Measurements from ENCODE around the gene SCUBE1.

The SCUBE1 gene

DNA sequence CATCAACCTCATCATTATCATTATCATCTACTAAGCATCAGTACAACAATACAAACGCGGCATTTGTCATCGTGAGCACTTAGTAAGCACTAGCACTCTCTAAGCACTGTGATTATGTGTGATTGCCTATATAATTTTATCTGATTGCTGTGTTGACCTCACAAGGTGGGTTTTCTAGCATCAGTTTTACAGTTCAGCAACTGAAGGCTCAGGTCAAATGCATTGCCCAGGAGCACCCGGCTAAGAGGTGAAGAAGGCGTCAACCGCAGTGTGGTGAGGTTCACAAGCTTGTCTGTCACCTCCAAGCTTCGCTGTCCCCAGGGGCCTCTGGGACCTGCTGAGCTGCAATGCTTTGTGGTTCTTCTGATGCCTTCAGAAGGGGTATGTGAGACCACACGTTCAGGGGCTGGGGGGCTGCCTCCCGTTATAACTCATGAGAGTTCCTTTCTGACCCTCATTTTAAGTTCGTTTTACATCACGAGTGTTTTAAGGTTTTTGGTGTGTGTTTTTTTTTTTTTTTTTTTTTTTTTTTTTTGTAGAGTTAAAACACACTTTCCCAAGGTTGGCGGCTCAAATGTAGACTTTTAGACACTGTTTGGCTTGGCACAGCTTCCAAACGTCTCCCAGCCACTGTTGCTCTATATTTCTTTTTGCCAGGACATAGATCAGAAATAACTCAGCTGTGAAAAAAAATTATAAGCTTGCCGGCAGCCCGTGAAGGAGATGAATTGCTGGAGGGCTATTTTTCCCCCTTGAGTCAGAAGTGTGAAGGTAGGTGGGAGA, 33.8 kb upstream of the SCUBE1 start:
- DNase-seq (ENCODE audit: low read depth) = peak; percentile 93
- H3K4me3 ChIP-seq (ENCODE audit: low read depth, low read length) = no peak overlapping the region
- TF ChIP-seq, protein P1, sequence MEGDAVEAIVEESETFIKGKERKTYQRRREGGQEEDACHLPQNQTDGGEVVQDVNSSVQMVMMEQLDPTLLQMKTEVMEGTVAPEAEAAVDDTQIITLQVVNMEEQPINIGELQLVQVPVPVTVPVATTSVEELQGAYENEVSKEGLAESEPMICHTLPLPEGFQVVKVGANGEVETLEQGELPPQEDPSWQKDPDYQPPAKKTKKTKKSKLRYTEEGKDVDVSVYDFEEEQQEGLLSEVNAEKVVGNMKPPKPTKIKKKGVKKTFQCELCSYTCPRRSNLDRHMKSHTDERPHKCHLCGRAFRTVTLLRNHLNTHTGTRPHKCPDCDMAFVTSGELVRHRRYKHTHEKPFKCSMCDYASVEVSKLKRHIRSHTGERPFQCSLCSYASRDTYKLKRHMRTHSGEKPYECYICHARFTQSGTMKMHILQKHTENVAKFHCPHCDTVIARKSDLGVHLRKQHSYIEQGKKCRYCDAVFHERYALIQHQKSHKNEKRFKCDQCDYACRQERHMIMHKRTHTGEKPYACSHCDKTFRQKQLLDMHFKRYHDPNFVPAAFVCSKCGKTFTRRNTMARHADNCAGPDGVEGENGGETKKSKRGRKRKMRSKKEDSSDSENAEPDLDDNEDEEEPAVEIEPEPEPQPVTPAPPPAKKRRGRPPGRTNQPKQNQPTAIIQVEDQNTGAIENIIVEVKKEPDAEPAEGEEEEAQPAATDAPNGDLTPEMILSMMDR (IDR thresholded peaks at IDR 0.05; ENCODE audit: insufficient read depth, low read depth, low read length, missing control alignments) = no peak

DNA sequence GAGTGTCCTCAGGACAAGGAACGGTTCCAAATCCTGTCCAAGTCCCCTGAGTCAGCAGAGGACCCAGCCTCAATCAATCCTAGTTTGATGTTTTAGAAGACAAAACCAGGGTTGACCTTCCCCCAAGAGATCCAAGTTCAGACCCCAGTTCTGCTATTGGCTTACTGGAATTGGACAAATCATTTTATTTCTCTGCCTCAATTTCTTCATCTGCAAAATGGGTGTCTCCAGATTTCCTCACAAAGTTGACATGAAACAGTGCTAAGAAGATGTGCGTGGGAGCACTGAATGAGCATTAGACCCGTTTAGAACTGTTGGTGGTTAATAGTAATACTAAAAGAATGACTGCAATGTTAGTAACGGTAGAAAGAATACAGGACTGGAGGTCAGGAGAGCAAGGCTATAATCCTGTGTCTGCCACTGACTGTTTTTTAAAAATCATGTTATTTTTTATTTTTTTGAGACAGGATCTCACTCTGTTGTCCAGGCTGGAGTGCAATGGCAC, 32.8 kb upstream of the SCUBE1 start:
- no peak for DNase-seq (ENCODE audit: low read depth)
- H3K4me3 ChIP-seq (ENCODE audit: low read depth, low read length) = no peak overlapping the region
- TF ChIP-seq, protein P1 (IDR thresholded peaks at IDR 0.05; ENCODE audit: insufficient read depth, low read depth, low read length, missing control alignments) = no peak

GRCh38 chr22:43370036-43370435, 26.9 kb upstream of the SCUBE1 start:
- TF ChIP-seq, protein P1 (IDR thresholded peaks at IDR 0.05; ENCODE audit: insufficient read depth, low read depth, low read length, missing control alignments) = no peak
- no peak overlapping the region for H3K4me3 ChIP-seq (ENCODE audit: low read depth, low read length)
- DNase-seq (ENCODE audit: low read depth) = no peak

DNA sequence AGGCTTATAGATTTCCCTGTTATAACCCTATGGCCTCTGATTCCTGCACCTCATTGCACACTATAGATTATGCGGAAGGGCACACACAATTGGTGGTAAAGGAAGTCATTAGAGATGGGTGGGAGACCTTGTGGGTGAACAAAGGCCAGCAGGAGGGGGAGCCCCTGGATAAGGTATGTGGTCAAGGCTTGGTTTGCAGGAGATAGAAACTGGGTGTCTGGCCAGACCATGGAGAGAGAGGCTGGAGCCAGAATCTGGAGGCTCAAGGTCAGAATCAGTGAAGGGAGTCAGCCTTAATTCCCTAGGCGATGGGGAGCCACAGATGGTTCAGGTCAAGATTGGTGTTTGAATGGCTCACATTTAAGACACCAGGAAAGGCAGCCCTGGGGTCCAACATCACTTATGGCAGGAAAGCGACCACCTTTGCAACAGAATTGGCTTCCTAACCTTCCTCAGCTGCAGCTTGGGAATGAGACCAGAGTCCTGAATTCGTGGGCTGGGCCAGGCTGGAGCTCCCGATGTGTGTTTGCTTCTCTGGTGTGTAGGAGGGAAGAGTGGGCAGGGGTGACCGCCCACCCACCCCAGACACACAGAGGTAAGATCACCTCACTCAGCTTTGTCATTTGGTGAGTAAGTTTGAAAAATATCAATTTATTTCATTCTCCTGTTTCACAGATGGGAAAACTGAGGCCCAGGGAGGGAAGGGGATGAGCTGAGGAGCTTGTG, 22.7 kb upstream of the SCUBE1 start:
- H3K4me3 ChIP-seq (ENCODE audit: low read depth, low read length) = no peak overlapping the region
- TF ChIP-seq, protein P1 (IDR thresholded peaks at IDR 0.05; ENCODE audit: insufficient read depth, low read depth, low read length, missing control alignments) = no peak
- DNase-seq (ENCODE audit: low read depth) = no peak

DNA sequence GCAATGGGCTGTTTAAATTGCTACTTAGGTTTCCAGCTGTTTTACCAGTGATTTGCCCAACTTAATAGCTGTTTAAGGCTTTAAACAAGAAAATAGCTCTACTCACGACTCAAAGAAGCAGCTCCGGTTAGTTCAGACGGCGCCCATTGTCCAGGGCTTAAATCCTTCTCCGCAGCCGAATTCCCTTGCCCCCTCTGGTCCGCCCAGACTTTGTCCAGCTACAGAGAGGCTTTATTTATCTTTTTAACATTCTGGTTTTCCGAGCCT, 20.9 kb upstream of the SCUBE1 start:
- TF ChIP-seq, protein P1 (IDR thresholded peaks at IDR 0.05; ENCODE audit: insufficient read depth, low read depth, low read length, missing control alignments) = no peak
- DNase-seq (ENCODE audit: low read depth) = no peak

GRCh38 chr22:43363315-43364168, 20.4 kb upstream of the SCUBE1 start:
- TF ChIP-seq, protein P1 (IDR thresholded peaks at IDR 0.05; ENCODE audit: insufficient read depth, low read depth, low read length, missing control alignments) = no peak
- no peak overlapping the region for H3K4me3 ChIP-seq (ENCODE audit: low read depth, low read length)
- no peak for DNase-seq (ENCODE audit: low read depth)

More for the DNA sequence above, 20.9 kb upstream of the SCUBE1 start:
- H3K4me3 ChIP-seq (ENCODE audit: low read depth, low read length) = no peak overlapping the region
